SK-N-SH treated with all-trans-retinoic acid at 6 μM for 48 hours (cell line): Measurements from ENCODE around the gene RTN4R.

ENCODE experiments used
- ESRRG ChIP-seq: fragments of 250-450 bp; sonication (Bioruptor Pico); IDR thresholded peaks from 2 replicates; pipeline ENCODE4 v1.6.1; 2021; ENCODE audit warnings: mild to moderate bottlenecking
- POU6F1 ChIP-seq: fragments of 250-450 bp; sonication (Bioruptor Pico); IDR thresholded peaks from 2 replicates; pipeline ENCODE4 v1.8.0; 2021; ENCODE audit warnings: low read depth, mild to moderate bottlenecking, moderate library complexity, borderline replicate concordance
- RARB ChIP-seq: fragments of 250-450 bp; sonication (Bioruptor Pico); IDR thresholded peaks from 2 replicates; pipeline ENCODE4 v1.8.0; 2021; ENCODE audit warnings: mild to moderate bottlenecking, moderate library complexity
- SNAI2 ChIP-seq: fragments of 250-450 bp; sonication (Bioruptor Pico); IDR thresholded peaks from 2 replicates; pipeline ENCODE4 v1.5.0; 2020; ENCODE audit warnings: mild to moderate bottlenecking, moderate library complexity
- ZFP3 ChIP-seq: fragments of 250-450 bp; sonication (Bioruptor Pico); IDR thresholded peaks from 2 replicates; pipeline ENCODE4 v1.5.0; 2020; ENCODE audit warnings: mild to moderate bottlenecking, moderate library complexity

GRCh38 chr22:20219667-20220628, 48.2 kb downstream of the RTN4R start:
- no peak for TF ChIP-seq ESRRG (CRISPR knock-in tag)
- no peak for TF ChIP-seq ZFP3 (CRISPR knock-in tag)
- TF ChIP-seq POU6F1 (CRISPR knock-in tag) = no peak
- no peak for TF ChIP-seq RARB (CRISPR knock-in tag)
- no peak for TF ChIP-seq SNAI2 (CRISPR knock-in tag)
